ENCODE measurements around the gene ZWINT. TPM values are rescaled to one million over a fixed set of nuclear protein-coding genes. Genes with fewer than 3 reads are reported as not detected.

Gene ZWINT, protein sequence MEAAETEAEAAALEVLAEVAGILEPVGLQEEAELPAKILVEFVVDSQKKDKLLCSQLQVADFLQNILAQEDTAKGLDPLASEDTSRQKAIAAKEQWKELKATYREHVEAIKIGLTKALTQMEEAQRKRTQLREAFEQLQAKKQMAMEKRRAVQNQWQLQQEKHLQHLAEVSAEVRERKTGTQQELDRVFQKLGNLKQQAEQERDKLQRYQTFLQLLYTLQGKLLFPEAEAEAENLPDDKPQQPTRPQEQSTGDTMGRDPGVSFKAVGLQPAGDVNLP
- total RNA-seq: 1.9 and 2.1 TPM in 2 replicates

DNA sequence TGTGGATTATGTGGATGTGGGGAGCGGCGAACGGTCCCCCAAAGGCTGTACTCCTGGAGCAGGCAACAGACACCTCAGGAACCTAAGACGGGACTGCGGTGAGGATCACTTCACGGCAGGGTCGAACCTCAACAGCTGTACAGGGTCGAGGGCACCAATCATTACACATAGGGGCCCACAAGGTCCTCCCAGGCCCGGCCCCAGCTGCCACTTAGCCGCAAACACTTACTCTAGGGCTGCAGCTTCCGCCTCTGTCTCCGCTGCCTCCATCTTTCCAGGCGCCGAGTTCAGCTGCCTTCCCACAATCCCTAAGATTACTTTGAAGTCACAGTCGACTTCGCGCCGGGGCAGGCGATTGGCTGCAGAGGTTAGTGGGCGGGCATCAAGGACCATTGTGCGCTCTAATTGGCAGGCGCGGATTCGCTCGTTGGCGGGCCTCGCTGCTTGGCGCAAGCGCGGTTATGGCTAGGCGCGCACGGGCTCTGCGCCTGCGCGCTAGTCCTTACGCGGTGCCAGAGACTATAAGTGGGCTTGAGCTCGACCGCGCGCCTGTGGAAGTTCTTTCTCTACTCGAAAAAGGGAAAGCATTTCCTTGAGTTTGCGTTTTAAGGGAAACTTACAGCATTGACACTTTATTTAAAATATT is at the start of gene ZWINT:
ZWINT (minus strand) TSS at position 293 of the 646 bp plus-strand sequence; CDS start at position 270, 23 bp downstream.

Measured in cardiac ventricle fibroblast (primary cell).